ENCODE measurements around the gene ATP6V0E1. TPM values are rescaled to one million over a fixed set of nuclear protein-coding genes. Genes with fewer than 3 reads are reported as not detected.
"Not testable (repeated sequence)": the region's sequence is repeated elsewhere in the genome, so short reads cannot be mapped to it uniquely, and the experiment has no call there.

The ATP6V0E1 gene
- total RNA-seq, 1 experiment from 2014 or later: 84.6 TPM

DNA sequence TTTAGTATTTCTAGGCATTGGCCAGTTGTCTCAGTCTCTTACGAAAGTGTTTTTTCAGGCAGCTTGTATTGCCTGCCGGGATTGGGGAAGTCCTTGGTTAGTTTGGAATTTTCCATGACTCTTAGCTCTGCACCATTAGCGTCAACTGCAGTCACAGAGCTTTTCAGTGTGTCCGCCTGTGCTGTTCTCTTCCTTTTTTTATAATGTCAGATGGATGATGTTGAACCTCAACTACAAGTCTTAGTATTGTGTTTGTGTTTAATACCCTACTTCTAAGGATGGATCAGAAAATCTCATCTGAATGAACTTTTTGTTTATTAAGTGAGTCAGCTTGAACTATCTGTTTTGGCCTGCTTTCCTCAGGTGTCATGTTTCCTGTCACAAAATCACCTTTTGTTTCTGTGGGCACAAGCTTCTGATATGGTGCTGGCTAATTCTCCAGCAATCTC is 33.1 kb downstream of the ATP6V0E1 start (continued):
- no peak for TF ChIP-seq YY1 (IDR thresholded peaks at IDR 0.05; ENCODE audit: extremely low read depth, insufficient replicate concordance, low read depth, low read length)

DNA sequence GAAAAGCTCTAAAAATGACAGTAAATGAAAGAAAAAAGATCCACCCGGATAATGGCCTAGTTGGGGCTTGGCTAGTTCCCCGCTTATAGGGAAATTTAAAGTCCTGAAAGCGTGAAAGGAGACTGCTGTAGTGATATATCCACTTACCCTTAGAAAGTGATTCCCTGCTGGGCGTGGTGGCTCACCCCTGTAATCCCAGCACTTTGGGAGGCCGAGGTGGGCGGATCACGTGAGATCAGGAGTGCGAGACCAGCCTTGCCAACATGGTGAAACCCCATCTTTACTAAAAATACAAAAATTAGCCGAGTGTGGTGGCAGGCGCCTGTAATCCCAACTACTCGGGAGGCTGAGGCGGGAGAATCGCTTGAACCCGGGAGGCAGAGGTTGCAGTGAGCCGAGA is 33.5 kb downstream of the ATP6V0E1 start:
- H2AFZ ChIP-seq (ENCODE audit: low read depth, low read length, poor library complexity, severe bottlenecking); CTCF ChIA-PET; H3K9me2 ChIP-seq (ENCODE audit: insufficient read depth); BruUV-seq (replicated peaks); H3K36me3 ChIP-seq (ENCODE audit: control insufficient read depth in 1 of 2, insufficient read depth in 2 of 2, low read length in 2 of 2); DNase-seq (ENCODE audit: low read depth, low spot score); H3K27me3 ChIP-seq (ENCODE audit: insufficient read depth, low read length); H3K9me3 ChIP-seq (ENCODE audit: control insufficient read depth in 1 of 2, insufficient read depth in 1 of 2, low read depth in 1 of 2, low read length in 2 of 2); intact Hi-C loops (cut with micrococcal nuclease); RAD21 ChIA-PET (ENCODE audit: low non-redundant PET in 1 of 2, low total read pairs in 2 of 2, uncharacterized antibody in 2 of 2, unreplicated experiment in 2 of 2); H4K20me1 ChIP-seq (ENCODE audit: insufficient read depth): not testable (repeated sequence)
- H3K79me2 ChIP-seq (ENCODE audit: insufficient read depth, low read length): peaks cover 52% of the 10 kb centered on the region
- peak overlapping the region; percentile 13 to 26; a peak in 3 of 4 replicates for H3K4me3 ChIP-seq (replicated peaks in 1 of 2; ENCODE audit: low read depth in 1 of 2, low read length in 2 of 2)
- H3K27ac ChIP-seq (ENCODE audit: low read depth, low read length): peak overlapping the region; percentile 79
- ATAC-seq: peak; percentile 53
- H3K9ac ChIP-seq (ENCODE audit: low read length): peak overlapping the region; percentile 46
- TF ChIP-seq SRF (IDR thresholded peaks at IDR 0.05; ENCODE audit: low read depth) (peak; percentile 10), EGR1 (IDR thresholded peaks at IDR 0.05; ENCODE audit: low read depth) (peak; percentile 58)
- H3K4me2 ChIP-seq (ENCODE audit: low read length): peak overlapping the region; percentile 52
- H3K4me1 ChIP-seq (ENCODE audit: control insufficient read depth in 1 of 2, insufficient read depth in 2 of 2, low read length in 2 of 2): peaks cover 28 to 32% of the 10 kb centered on the region in 2 experiments
- POLR2A ChIA-PET: interaction anchor here (1.2 kb wide), 1 partner anchor 13 kb away, joined by 3 read pairs; no protein-coding TSS in a partner anchor

DNA sequence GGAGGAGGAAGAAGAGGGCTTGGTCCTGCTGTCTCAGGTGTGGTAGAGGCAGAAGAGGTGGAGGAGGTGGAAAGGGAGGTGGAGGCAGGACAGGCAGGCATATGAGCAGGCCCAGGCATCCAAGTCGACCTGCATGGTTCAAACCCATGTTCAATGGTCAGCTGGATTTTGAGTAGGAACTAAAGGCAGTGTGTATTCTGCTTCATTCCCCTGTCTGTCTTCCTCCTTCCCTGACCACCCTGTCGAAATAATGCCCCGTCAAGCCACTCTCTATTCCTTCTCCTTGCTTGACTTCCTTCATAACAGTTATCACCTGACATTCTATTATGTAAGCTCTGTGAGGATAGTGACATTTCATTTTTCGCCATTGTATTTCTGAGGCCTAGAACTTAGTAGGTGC is 34.8 kb downstream of the ATP6V0E1 start:
- intact Hi-C loops (cut with micrococcal nuclease): no loop called here

More for the DNA sequence above, 34.8 kb downstream of the ATP6V0E1 start:
- no peaks in the 10 kb centered on the region for H3K36me3 ChIP-seq (ENCODE audit: control insufficient read depth in 1 of 2, insufficient read depth in 2 of 2, low read length in 2 of 2)
- no peak overlapping the region for H2AFZ ChIP-seq (ENCODE audit: low read depth, low read length, poor library complexity, severe bottlenecking)
- no peak overlapping the region for H3K27ac ChIP-seq (ENCODE audit: low read depth, low read length)
- DNase-seq (ENCODE audit: low read depth, low spot score): no peak
- H3K79me2 ChIP-seq (ENCODE audit: insufficient read depth, low read length): peaks cover 44% of the 10 kb centered on the region
- BruUV-seq (replicated peaks): no TSS peak
- no peak overlapping the region for H3K4me3 ChIP-seq (replicated peaks in 1 of 2; ENCODE audit: low read depth in 1 of 2, low read length in 2 of 2)
- H3K9me2 ChIP-seq (ENCODE audit: insufficient read depth): no peaks in the 10 kb centered on the region
- no peak overlapping the region for H3K9ac ChIP-seq (ENCODE audit: low read length)
- CTCF ChIA-PET: no interaction called here
- no peak for ATAC-seq
- no peak overlapping the region for H3K4me2 ChIP-seq (ENCODE audit: low read length)
- H3K27me3 ChIP-seq (ENCODE audit: insufficient read depth, low read length): no peaks in the 10 kb centered on the region
- no peaks in the 10 kb centered on the region for H3K9me3 ChIP-seq (ENCODE audit: control insufficient read depth in 1 of 2, insufficient read depth in 1 of 2, low read depth in 1 of 2, low read length in 2 of 2)
- POLR2A ChIA-PET: no interaction called here
- peaks cover 28 to 32% of the 10 kb centered on the region in 2 experiments for H3K4me1 ChIP-seq (ENCODE audit: control insufficient read depth in 1 of 2, insufficient read depth in 2 of 2, low read length in 2 of 2)
- RAD21 ChIA-PET (ENCODE audit: low non-redundant PET in 1 of 2, low total read pairs in 2 of 2, uncharacterized antibody in 2 of 2, unreplicated experiment in 2 of 2): no interaction called here
- no peaks in the 10 kb centered on the region for H4K20me1 ChIP-seq (ENCODE audit: insufficient read depth)
- TF ChIP-seq, protein P1, sequence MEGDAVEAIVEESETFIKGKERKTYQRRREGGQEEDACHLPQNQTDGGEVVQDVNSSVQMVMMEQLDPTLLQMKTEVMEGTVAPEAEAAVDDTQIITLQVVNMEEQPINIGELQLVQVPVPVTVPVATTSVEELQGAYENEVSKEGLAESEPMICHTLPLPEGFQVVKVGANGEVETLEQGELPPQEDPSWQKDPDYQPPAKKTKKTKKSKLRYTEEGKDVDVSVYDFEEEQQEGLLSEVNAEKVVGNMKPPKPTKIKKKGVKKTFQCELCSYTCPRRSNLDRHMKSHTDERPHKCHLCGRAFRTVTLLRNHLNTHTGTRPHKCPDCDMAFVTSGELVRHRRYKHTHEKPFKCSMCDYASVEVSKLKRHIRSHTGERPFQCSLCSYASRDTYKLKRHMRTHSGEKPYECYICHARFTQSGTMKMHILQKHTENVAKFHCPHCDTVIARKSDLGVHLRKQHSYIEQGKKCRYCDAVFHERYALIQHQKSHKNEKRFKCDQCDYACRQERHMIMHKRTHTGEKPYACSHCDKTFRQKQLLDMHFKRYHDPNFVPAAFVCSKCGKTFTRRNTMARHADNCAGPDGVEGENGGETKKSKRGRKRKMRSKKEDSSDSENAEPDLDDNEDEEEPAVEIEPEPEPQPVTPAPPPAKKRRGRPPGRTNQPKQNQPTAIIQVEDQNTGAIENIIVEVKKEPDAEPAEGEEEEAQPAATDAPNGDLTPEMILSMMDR (IDR thresholded peaks at IDR 0.05 in 2 of 3, conservative IDR thresholded peaks at IDR 0.05 in 1 of 3; ENCODE audit: borderline replicate concordance in 1 of 3, insufficient read depth in 1 of 3, low read depth in 2 of 3, low read length in 2 of 3): no peak
- TF ChIP-seq RAD21 (IDR thresholded peaks at IDR 0.05; ENCODE audit: low read depth) (no peak), ZNF274 (IDR thresholded peaks at IDR 0.05; ENCODE audit: low read depth, low read length) (no peak), SRF (IDR thresholded peaks at IDR 0.05; ENCODE audit: low read depth) (no peak)
- TF ChIP-seq, protein P2, sequence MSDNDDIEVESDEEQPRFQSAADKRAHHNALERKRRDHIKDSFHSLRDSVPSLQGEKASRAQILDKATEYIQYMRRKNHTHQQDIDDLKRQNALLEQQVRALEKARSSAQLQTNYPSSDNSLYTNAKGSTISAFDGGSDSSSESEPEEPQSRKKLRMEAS (IDR thresholded peaks at IDR 0.05): no peak

Measured in HCT116 (cell line).